GM19099 (cell line): Measurements from ENCODE around the gene FBXO33.
A peak's percentile ranks its signal among the peaks of the same experiment; 100 is the strongest.

Experiments used
- POLR2A ChIP-seq: IDR thresholded peaks from 3 replicates; pipeline ENCODE4 v1.6.1; 2011; ENCODE audit warnings: low read depth; ENCODE audit not compliant: insufficient read length; ENCODE audit errors: extremely low read depth

The FBXO33 gene, protein sequence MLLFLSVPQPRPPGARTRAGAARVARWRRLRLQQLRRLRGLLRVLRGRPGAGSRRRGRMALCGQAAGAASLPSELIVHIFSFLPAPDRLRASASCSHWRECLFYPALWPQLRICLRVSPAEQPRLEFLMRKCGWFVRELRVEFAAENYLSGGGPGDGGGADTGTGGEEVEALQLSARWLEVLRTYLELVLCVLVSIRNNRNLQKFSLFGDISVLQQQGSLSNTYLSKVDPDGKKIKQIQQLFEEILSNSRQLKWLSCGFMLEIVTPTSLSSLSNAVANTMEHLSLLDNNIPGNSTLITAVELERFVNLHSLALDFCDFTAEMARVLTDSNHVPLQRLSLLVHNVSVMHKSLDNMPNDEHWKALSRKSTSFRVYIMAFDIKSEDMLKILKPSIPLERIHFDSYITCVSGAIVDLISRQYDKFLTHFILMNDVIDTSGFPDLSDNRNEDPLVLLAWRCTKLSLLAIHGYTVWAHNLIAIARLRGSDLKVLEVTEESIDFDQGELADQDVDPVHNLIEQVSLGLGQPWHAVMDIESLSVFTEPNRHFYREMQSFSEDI

GRCh38 chr14:39432179-39432618 is at the start of gene FBXO33:
FBXO33 (minus strand) TSS chr14:39432433; CDS start chr14:39432162, 271 bp downstream.
- TF ChIP-seq POLR2A = peak; percentile 4

GRCh38 chr14:39474416-39474911 is 42.2 kb upstream of the FBXO33 start:
- TF ChIP-seq POLR2A = no peak

DNA sequence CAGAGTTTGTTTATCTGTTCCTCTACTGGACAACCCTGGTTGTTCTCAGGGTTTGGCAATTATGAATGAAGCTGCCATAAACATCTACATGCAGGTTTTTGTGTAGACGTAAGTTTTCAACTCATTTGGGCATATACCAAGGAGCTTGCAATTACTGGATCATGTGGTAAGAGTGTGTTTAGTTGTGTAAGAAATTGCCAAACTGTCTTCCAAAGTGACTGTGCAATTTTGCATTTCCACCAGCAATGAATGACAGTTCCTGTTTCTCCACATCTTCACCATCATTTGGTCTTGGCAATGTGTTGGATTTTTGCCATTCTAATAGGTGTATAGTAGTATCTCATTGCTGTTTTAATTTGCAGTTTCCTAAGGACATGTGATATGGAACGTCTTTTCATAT is 39.8 kb upstream of the FBXO33 start:
- TF ChIP-seq POLR2A = no peak

- no peak for TF ChIP-seq POLR2A
Observed at GRCh38 chr14:39469094-39469710, 37.0 kb upstream of the FBXO33 start.

- no peak for TF ChIP-seq POLR2A
Observed at GRCh38 chr14:39467889-39468524, 35.8 kb upstream of the FBXO33 start.

- no peak for TF ChIP-seq POLR2A
Observed at GRCh38 chr14:39459795-39460478, 27.7 kb upstream of the FBXO33 start.

DNA sequence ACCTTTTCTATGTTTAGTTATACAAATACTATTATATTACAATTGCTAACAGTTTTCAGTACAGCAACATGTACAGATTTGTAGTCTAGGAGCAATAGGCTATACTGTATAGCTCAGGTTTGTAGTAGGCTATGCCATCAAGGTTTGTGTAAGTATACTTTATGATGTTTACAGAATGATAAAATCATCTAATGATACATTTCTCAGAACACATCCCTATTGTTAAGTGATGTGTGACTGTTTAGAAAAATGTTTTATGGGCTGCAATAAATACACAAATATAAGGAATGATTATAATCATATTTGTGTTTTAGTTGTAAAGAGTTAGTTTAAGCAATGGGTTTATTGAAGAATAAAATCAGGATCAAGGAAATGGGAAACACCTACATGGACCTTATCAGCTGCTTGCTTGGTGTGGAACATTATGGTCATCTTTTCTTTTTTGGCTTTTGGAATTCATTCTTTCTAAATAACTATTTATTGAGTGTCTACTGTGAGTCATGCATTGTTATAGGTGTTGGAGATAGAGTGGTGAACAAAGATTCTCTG is 24.5 kb upstream of the FBXO33 start:
- no peak for TF ChIP-seq POLR2A

DNA sequence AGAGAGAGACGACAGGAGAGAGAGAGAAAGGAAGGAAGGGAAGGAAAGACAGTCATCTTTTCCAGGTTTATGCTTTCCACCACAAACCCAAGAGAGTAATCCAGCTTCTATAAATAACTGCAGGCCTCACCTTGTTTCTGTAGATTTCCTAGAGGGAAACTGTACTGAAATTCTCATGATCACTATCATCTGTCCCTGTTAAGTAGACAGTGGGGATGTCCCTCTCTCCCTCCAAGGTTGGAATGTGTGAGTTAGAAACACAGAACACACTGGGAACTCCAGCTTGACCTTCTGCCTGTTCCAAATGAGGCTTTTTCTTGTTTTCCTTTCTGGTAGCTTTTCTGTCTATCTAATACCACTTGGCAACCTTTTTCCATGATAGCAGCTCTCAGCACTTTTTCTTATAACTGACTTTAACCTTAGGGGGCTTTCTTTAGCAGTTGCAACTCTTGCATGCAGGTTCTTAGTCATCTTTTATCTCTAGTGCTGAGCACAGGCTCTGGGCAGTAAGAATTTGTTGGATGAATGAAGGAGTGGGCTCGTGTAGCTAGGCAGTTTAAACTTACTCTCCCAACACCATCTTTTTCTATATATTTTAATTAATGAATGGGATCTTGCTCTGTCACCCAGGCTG is 22.8 kb upstream of the FBXO33 start:
- no peak for TF ChIP-seq POLR2A

DNA sequence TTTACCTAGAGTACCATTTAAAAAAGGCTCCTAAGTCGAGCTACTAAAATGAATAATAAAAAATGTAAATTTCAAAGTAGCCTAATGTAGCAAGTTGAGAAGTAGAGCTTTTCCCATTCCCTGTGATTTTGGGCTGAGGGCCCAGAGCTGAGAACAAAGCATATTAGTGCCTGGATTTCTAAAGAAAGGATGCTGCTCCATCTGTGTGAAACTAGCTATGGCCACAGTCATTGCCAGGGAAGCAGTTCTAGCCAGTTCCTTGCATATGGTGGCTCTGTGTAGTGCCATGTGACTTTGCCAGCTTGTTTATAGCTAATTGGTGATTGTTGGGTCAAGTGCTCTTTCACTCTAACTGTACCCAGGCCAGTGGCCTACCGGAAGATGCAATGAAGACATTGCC is 20.4 kb upstream of the FBXO33 start:
- TF ChIP-seq POLR2A = no peak

DNA sequence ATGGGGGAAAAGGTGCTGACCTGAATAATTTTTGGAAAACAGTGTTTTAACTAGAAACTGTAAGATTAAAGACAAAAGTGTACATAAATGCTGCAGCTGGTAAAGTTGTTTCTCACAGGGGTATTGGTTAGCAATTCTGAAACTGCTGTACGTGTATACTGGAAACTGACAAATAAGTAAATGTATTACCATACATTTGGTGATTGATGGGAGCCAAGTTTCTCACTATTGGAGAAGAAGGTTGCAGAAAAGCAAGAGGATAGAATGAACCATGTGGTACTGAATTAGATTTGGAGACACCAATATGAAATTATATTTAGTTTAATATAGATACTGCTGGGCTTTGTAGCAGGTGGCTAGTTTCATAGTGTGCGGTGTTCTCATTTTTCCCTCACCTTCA is 19.6 kb upstream of the FBXO33 start:
- TF ChIP-seq POLR2A = no peak

DNA sequence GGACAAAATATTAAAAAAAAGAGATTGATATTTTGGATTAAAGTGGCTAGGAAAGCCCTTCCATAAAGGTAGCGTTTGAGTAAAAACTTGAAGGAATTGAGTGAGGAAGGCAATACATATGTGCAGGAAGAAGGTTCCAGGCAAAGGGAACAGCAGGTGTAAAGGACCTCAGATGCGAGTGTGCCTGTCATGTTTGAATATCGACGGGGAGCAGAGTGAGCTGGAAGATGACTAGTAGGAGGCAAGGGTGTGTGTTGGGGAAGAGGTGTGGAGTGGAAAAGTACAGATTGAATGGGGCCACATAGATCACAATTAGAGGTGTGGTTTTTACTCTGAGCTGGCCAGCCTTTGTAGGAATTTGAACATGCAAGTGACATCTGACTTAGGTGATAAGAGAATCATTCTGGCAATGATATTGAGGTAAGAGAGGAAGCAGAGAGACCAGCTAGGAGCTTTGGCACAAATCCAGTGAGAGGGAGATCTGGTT is 15.0 kb upstream of the FBXO33 start:
- TF ChIP-seq POLR2A = no peak

DNA sequence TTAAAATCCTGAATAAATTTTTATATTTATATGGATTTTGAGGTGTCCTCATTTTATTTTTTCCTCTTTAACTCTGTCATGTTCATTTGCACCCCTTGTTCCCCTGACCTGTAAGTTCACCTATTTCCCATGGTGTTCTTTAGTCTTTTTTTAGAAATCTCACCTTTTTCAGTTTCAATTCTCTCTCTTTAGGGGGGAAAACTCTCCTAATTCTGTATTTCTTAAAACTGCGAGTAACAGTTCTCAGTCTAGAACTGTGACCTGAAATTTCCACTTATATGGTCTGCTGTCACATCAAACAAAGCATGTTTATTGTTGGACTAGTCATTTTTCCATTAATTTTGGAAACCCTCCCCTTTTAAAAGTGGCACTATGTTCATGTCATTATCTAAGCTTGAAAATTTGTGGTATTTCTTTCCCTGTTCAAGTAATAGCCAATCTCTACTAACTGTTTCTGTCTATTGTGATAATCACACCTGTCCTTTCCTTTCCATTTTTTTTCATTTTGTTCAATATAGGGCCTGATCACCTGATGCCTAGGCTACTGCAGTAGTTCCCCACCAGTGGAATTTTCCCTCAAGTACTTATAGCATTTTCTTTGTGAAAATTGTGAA is 14.0 kb upstream of the FBXO33 start:
- no peak for TF ChIP-seq POLR2A

GRCh38 chr14:39442293-39442692 is 10.1 kb upstream of the FBXO33 start:
- TF ChIP-seq POLR2A = no peak

DNA sequence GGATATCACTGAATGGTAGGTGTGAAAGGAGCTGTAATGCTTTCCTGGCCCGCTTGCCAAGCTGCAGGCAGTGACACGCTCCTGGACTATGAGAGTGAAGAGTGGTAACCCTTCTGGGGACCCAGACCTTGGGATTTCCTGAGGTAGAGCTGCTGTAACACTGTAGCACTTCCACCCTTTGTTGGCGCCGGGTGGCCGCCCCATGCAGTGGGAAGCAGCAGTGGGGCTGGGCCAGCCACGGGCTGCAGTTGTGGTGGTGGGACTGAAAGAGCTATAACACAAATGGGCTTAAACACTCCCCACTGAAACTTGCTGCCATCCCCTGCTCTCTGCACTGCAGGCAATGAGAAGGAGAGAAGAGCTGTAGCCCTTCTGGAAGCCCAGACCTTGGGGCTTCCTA is 9.6 kb upstream of the FBXO33 start:
- no peak for TF ChIP-seq POLR2A

- TF ChIP-seq POLR2A = no peak
Observed at GRCh38 chr14:39440975-39441374, 8.7 kb upstream of the FBXO33 start.
